HG02571 (cell line): ENCODE results near the gene ASB2.

Experiments used
- ATAC-seq: cut with Tn5 transposase; IDR thresholded peaks from one replicate; pipeline ENCODE4 v1.9.1; 2021; ENCODE audit warnings: mild to moderate bottlenecking, moderate library complexity; ENCODE audit not compliant: unreplicated experiment

Gene ASB2

GRCh38 chr14:93962701-93963601 lies 13.4 kb downstream of the ASB2 start:
- peak; percentile 39 for ATAC-seq

- ATAC-seq = no peak
Measured at GRCh38 chr14:93961620-93962019, 14.8 kb downstream of the ASB2 start.

GRCh38 chr14:93960774-93961438 lies 15.5 kb downstream of the ASB2 start:
- ATAC-seq = no peak

- ATAC-seq = no peak
Measured at GRCh38 chr14:93960108-93960475, 16.3 kb downstream of the ASB2 start.

- ATAC-seq = peak; percentile 67
Measured at GRCh38 chr14:93959239-93960107, 16.9 kb downstream of the ASB2 start.

- ATAC-seq = no peak
Measured at GRCh38 chr14:93958567-93959238, 17.7 kb downstream of the ASB2 start.

GRCh38 chr14:93957751-93958566 lies 18.4 kb downstream of the ASB2 start:
- ATAC-seq = no peak

- no peak for ATAC-seq
Measured at GRCh38 chr14:93957333-93957710, 19.0 kb downstream of the ASB2 start.

- ATAC-seq = no peak
Measured at GRCh38 chr14:93956514-93957332, 19.6 kb downstream of the ASB2 start.

GRCh38 chr14:93955850-93956481 lies 20.4 kb downstream of the ASB2 start:
- ATAC-seq = no peak

GRCh38 chr14:93954900-93955849 lies 21.2 kb downstream of the ASB2 start:
- ATAC-seq = peak; percentile 30

- ATAC-seq = no peak
Measured at GRCh38 chr14:93954516-93954830, 21.9 kb downstream of the ASB2 start.

GRCh38 chr14:93953739-93954515 lies 22.4 kb downstream of the ASB2 start:
- ATAC-seq = no peak

- no peak for ATAC-seq
Measured at GRCh38 chr14:93953263-93953662, 23.1 kb downstream of the ASB2 start.

- no peak for ATAC-seq
Measured at GRCh38 chr14:93952829-93953228, 23.5 kb downstream of the ASB2 start.

GRCh38 chr14:93951635-93952540 lies 24.5 kb downstream of the ASB2 start:
- ATAC-seq = no peak
